ENCODE measurements around the gene BSN.
"Not testable (repeated sequence)": the region's sequence is repeated elsewhere in the genome, so short reads cannot be mapped to it uniquely, and the experiment has no call there.

Gene BSN

GRCh38 chr3:49671291-49672288 lies 117.3 kb downstream of the BSN start:
- DNase-seq (ENCODE audit: low read depth, low spot score) = peak; percentile 33

- no peak for DNase-seq (ENCODE audit: low read depth, low spot score)
Measured at GRCh38 chr3:49673121-49673714, 118.9 kb downstream of the BSN start.

GRCh38 chr3:49673715-49674496 lies 119.6 kb downstream of the BSN start, which contains the start of gene APEH:
APEH (plus strand) TSS chr3:49674351; CDS start chr3:49674402, 51 bp downstream.
- peak; percentile 96 for DNase-seq (ENCODE audit: low read depth, low spot score)

- no peak for DNase-seq (ENCODE audit: low read depth, low spot score)
Measured at GRCh38 chr3:49674497-49674983, 120.3 kb downstream of the BSN start.

- no peak for DNase-seq (ENCODE audit: low read depth, low spot score)
Measured at GRCh38 chr3:49675912-49676311, 121.6 kb downstream of the BSN start.

GRCh38 chr3:49680493-49681231 lies 126.4 kb downstream of the BSN start:
- no peak for DNase-seq (ENCODE audit: low read depth, low spot score)

- no peak for DNase-seq (ENCODE audit: low read depth, low spot score)
Measured at GRCh38 chr3:49681232-49681522, 126.9 kb downstream of the BSN start.

- no peak for DNase-seq (ENCODE audit: low read depth, low spot score)
Measured at GRCh38 chr3:49681543-49681942, 127.3 kb downstream of the BSN start.

GRCh38 chr3:49683162-49683561 lies 128.9 kb downstream of the BSN start:
- no peak for DNase-seq (ENCODE audit: low read depth, low spot score)

GRCh38 chr3:49684453-49684852 lies 130.2 kb downstream of the BSN start:
- DNase-seq (ENCODE audit: low read depth, low spot score) = not testable (repeated sequence)

GRCh38 chr3:49685103-49685502 lies 130.8 kb downstream of the BSN start:
- DNase-seq (ENCODE audit: low read depth, low spot score) = not testable (repeated sequence)

- DNase-seq (ENCODE audit: low read depth, low spot score) = not testable (repeated sequence)
Measured at GRCh38 chr3:49685846-49686245, 131.6 kb downstream of the BSN start.

- not testable (repeated sequence) for DNase-seq (ENCODE audit: low read depth, low spot score)
Measured at GRCh38 chr3:49686346-49686745, 132.1 kb downstream of the BSN start.

- DNase-seq (ENCODE audit: low read depth, low spot score) = peak; percentile 11
Measured at GRCh38 chr3:49686769-49687423, 132.6 kb downstream of the BSN start.

- not testable (repeated sequence) for DNase-seq (ENCODE audit: low read depth, low spot score)
Measured at GRCh38 chr3:49687424-49687795, 133.1 kb downstream of the BSN start.

- DNase-seq (ENCODE audit: low read depth, low spot score) = not testable (repeated sequence)
Measured at GRCh38 chr3:49688338-49689045, 134.2 kb downstream of the BSN start.

GRCh38 chr3:49689046-49689907 lies 135.0 kb downstream of the BSN start, which contains the start of the genes MST1 and RNF123:
MST1 (minus strand) TSS chr3:49689474; CDS start chr3:49688691, 783 bp downstream.
RNF123 (plus strand) TSS chr3:49689557; CDS start chr3:49691166, 1,609 bp downstream.
- DNase-seq (ENCODE audit: low read depth, low spot score) = peak; percentile 77

- DNase-seq (ENCODE audit: low read depth, low spot score) = not testable (repeated sequence)
Measured at GRCh38 chr3:49689908-49690624, 135.8 kb downstream of the BSN start.

Data from activated naive CD8-positive, alpha-beta T cell treated with anti-CD3 and anti-CD28 coated beads, Interleukin-2, amount 50 U/mL, for 16 hours (primary cell).